HepG2 (cell line): ENCODE measurements around the gene SLC6A4. TPM values are rescaled to one million over a fixed set of nuclear protein-coding genes. Genes with fewer than 3 reads are reported as not detected.

Experiments used
- BCL6 ChIP-seq: IDR thresholded peaks from 2 replicates; pipeline ENCODE4 v1.6.1; 2016; ENCODE audit warnings: missing genetic modification reagents, missing compliant biosample characterization
- CREM ChIP-seq, 2 experiments: sonication (generic) in 1 of 2; formaldehyde crosslinking in 1 of 2; IDR thresholded peaks; 2 replicates each; pipeline versions ENCODE4 v1.4.0 to v1.6.1; 2016 to 2020; ENCODE audit warnings: antibody characterized with exemption in 1 of 2, mild to moderate bottlenecking in 1 of 2, missing genetic modification reagents in 1 of 2
- DPF2 ChIP-seq: sonication (generic); formaldehyde crosslinking; IDR thresholded peaks from 2 replicates; pipeline ENCODE4 v1.4.0; 2020; ENCODE audit warnings: mild to moderate bottlenecking, low read depth, missing genetic modification reagents, borderline replicate concordance
- ELF3 ChIP-seq: IDR thresholded peaks from 2 replicates; pipeline ENCODE4 v1.6.1; 2016; ENCODE audit warnings: missing genetic modification reagents, missing compliant biosample characterization
- MTF1 ChIP-seq: sonication (generic); formaldehyde crosslinking; IDR thresholded peaks from 2 replicates; pipeline ENCODE4 v1.5.0; 2020; ENCODE audit warnings: missing genetic modification reagents
- NR1H2 ChIP-seq: sonication (generic); formaldehyde crosslinking; IDR thresholded peaks from 2 replicates; pipeline ENCODE4 v1.8.1; 2022; ENCODE audit warnings: low read depth, missing genetic modification reagents, borderline replicate concordance
- NR2F6 ChIP-seq, 2 experiments: IDR thresholded peaks; 2 replicates each; pipeline ENCODE4 v1.6.1; 2016; ENCODE audit warnings: antibody characterized with exemption in 1 of 2, mild to moderate bottlenecking in 1 of 2
- PAF1 ChIP-seq: IDR thresholded peaks from 2 replicates; pipeline ENCODE4 v1.6.1; 2016; ENCODE audit warnings: missing genetic modification reagents, missing compliant biosample characterization
- PBX3 ChIP-seq: sonication (generic); formaldehyde crosslinking; IDR thresholded peaks from 2 replicates; pipeline ENCODE4 v1.8.1; 2023; ENCODE audit warnings: missing genetic modification reagents, inconsistent platforms, borderline replicate concordance
- SALL1 ChIP-seq: sonication (generic); formaldehyde crosslinking; IDR thresholded peaks from 2 replicates; pipeline ENCODE4 v1.8.0; 2022; ENCODE audit warnings: mild to moderate bottlenecking, missing genetic modification reagents
- SCMH1 ChIP-seq: sonication (generic); formaldehyde crosslinking; IDR thresholded peaks from 2 replicates; pipeline ENCODE4 v1.9.0; 2021; ENCODE audit warnings: missing genetic modification reagents, mild to moderate bottlenecking, borderline replicate concordance
- SRSF9 ChIP-seq: fragments of 200-400 bp; formaldehyde crosslinking; IDR thresholded peaks from 2 replicates; pipeline ENCODE4 v1.6.1; 2018; ENCODE audit warnings: borderline replicate concordance, mild to moderate bottlenecking, low read depth, low read length; ENCODE audit not compliant: insufficient read depth, poor library complexity, severe bottlenecking
- SSRP1 ChIP-seq: IDR thresholded peaks from 2 replicates; pipeline ENCODE4 v1.6.1; 2016; ENCODE audit warnings: control low read depth
- YEATS4 ChIP-seq: sonication (generic); formaldehyde crosslinking; IDR thresholded peaks from 2 replicates; pipeline ENCODE4 v1.4.0; 2020; ENCODE audit warnings: missing genetic modification reagents, borderline replicate concordance
- ZBTB20 ChIP-seq: sonication (generic); formaldehyde crosslinking; IDR thresholded peaks from 2 replicates; pipeline ENCODE4 v1.8.1; 2023; ENCODE audit warnings: missing genetic modification reagents, low read depth, mild to moderate bottlenecking, borderline replicate concordance
- ZBTB25 ChIP-seq: IDR thresholded peaks from 2 replicates; pipeline ENCODE4 v1.6.1; 2018; ENCODE audit warnings: missing genetic modification reagents
- ZBTB33 ChIP-seq: sonication (generic); formaldehyde crosslinking; IDR thresholded peaks from 2 replicates; pipeline ENCODE4 v1.4.0; 2020; ENCODE audit warnings: missing genetic modification reagents
- ZBTB34 ChIP-seq: sonication (generic); formaldehyde crosslinking; IDR thresholded peaks from 2 replicates; pipeline ENCODE4 v1.8.0; 2022; ENCODE audit warnings: mild to moderate bottlenecking, missing genetic modification reagents
- ZBTB7A ChIP-seq: sonication (generic); formaldehyde crosslinking; IDR thresholded peaks from 2 replicates; pipeline ENCODE4 v1.8.0; 2022; ENCODE audit warnings: mild to moderate bottlenecking, missing genetic modification reagents
- ZFP36L2 ChIP-seq: sonication (generic); formaldehyde crosslinking; IDR thresholded peaks from 2 replicates; pipeline ENCODE4 v1.4.0; 2020; ENCODE audit warnings: missing genetic modification reagents
- ZNF253 ChIP-seq: sonication (generic); formaldehyde crosslinking; IDR thresholded peaks from 2 replicates; pipeline ENCODE4 v1.8.0; 2022; ENCODE audit warnings: mild to moderate bottlenecking, missing genetic modification reagents, borderline replicate concordance
- ZNF383 ChIP-seq: sonication (generic); formaldehyde crosslinking; IDR thresholded peaks from 2 replicates; pipeline ENCODE4 v1.4.0; 2020; ENCODE audit warnings: missing genetic modification reagents, mild to moderate bottlenecking, borderline replicate concordance
- ZNF549 ChIP-seq: sonication (generic); formaldehyde crosslinking; IDR thresholded peaks from 2 replicates; pipeline ENCODE4 v1.5.0; 2020; ENCODE audit warnings: missing genetic modification reagents
- ZNF552 ChIP-seq: sonication (generic); formaldehyde crosslinking; IDR thresholded peaks from 2 replicates; pipeline ENCODE4 v1.9.0; 2022; ENCODE audit warnings: missing genetic modification reagents, mild to moderate bottlenecking, borderline replicate concordance
- ZNF564 ChIP-seq: sonication (generic); formaldehyde crosslinking; IDR thresholded peaks from 2 replicates; pipeline ENCODE4 v1.8.1; 2023; ENCODE audit warnings: mild to moderate bottlenecking, missing genetic modification reagents
- ZNF589 ChIP-seq: sonication (generic); formaldehyde crosslinking; conservative IDR thresholded peaks from 2 replicates; pipeline ENCODE4 v1.8.0; 2022; ENCODE audit warnings: mild to moderate bottlenecking, moderate library complexity, missing genetic modification reagents
- ZNF747 ChIP-seq: sonication (generic); formaldehyde crosslinking; IDR thresholded peaks from 2 replicates; pipeline ENCODE4 v1.8.1; 2023; ENCODE audit warnings: missing genetic modification reagents, mild to moderate bottlenecking, borderline replicate concordance
- polyA plus RNA-seq, 8 experiments: library from polyadenylated mRNA; depleted of rRNA in 3 of 8; stranded (reverse) in 7 of 8; unstranded in 1 of 8; fragments of >200 nt; fragmentation: Illumina TruSeq in 4 of 8; extraction: Trizol in 4 of 8; gene quantifications; 2 replicates each; pipeline versions ENCODE4 v1.2.1 to v1.2.3, GENCODE V29; 2011 to 2016; ENCODE audit warnings: low read depth in 4 of 8, missing spikeins in 1 of 8, mixed read lengths in 1 of 8; ENCODE audit not compliant: insufficient read depth in 1 of 8
- total RNA-seq, 5 experiments: library from RNA; depleted of rRNA; stranded (reverse); fragments of >200 nt; fragmentation: Illumina TruSeq; extraction: Trizol; gene quantifications; 2 replicates each; pipeline ENCODE4 v1.2.3, GENCODE V29; 2016; ENCODE audit warnings: low read depth in 1 of 5

SLC6A4 gene
- total and polyA plus RNA-seq, 2 of the 13 experiments (the other 11 are each of a cell fraction or from before 2014, with no cell fraction given) = 7.6 to 20.3 TPM

GRCh38 chr17:30226878-30227277, 8.6 kb downstream of the SLC6A4 start (continued):
- no peak for TF ChIP-seq ZBTB7A (CRISPR knock-in tag)
- TF ChIP-seq ZNF589 (CRISPR knock-in tag) = no peak
- TF ChIP-seq ZNF747 (CRISPR knock-in tag) = no peak
- no peak for TF ChIP-seq ZBTB20
- no peak for TF ChIP-seq ZNF552
- TF ChIP-seq CREM (IDR thresholded peaks at IDR 0.05) = no peak
- no peak for TF ChIP-seq CREM (CRISPR knock-in tag; IDR thresholded peaks at IDR 0.05)
- TF ChIP-seq BCL6 (CRISPR knock-in tag) = peak; percentile 32; the same call in 1 of the 2 replicates
- no peak for TF ChIP-seq ZNF383 (CRISPR knock-in tag)
- no peak for TF ChIP-seq SSRP1 (CRISPR knock-in tag)
- no peak for TF ChIP-seq ELF3 (CRISPR knock-in tag)
- TF ChIP-seq ZBTB33 (CRISPR knock-in tag) = no peak
- TF ChIP-seq ZNF253 (CRISPR knock-in tag) = no peak
- no peak for TF ChIP-seq ZNF564 (CRISPR knock-in tag)
- no peak for TF ChIP-seq ZBTB34 (CRISPR knock-in tag)
- TF ChIP-seq NR1H2 (CRISPR knock-in tag) = no peak
- no peak for TF ChIP-seq ZNF549 (CRISPR knock-in tag)
- TF ChIP-seq SRSF9 = no peak
- TF ChIP-seq SCMH1 (CRISPR knock-in tag) = no peak
- TF ChIP-seq DPF2 = no peak
- TF ChIP-seq SALL1 = 0 out of 2 replicates have a peak, but pooled peaks have one; percentile 14
- no peak for TF ChIP-seq MTF1 (CRISPR knock-in tag)
- no peak for TF ChIP-seq ZFP36L2
- peak; percentile 36; the same call in 1 of the 2 replicates for TF ChIP-seq ZBTB25 (CRISPR knock-in tag)
- 0 out of 2 replicates have a peak, but pooled peaks have one; percentile 6 for TF ChIP-seq YEATS4 (CRISPR knock-in tag)
- no peak for TF ChIP-seq PBX3 (CRISPR knock-in tag)
- TF ChIP-seq NR2F6 (IDR thresholded peaks at IDR 0.05) = peak; percentile 37; the same call in 1 of the 2 replicates
- no peak for TF ChIP-seq NR2F6 (CRISPR knock-in tag; IDR thresholded peaks at IDR 0.05)
- TF ChIP-seq PAF1 (CRISPR knock-in tag) = no peak
